ENCODE data around the gene SSH2.
"Not testable (repeated sequence)": the region's sequence is repeated elsewhere in the genome, so short reads cannot be mapped to it uniquely, and the experiment has no call there.

SSH2 gene

GRCh38 chr17:29874358-29874757 lies 55.7 kb downstream of the SSH2 start:
- DNase-seq, result not testable (repeated sequence)

DNA sequence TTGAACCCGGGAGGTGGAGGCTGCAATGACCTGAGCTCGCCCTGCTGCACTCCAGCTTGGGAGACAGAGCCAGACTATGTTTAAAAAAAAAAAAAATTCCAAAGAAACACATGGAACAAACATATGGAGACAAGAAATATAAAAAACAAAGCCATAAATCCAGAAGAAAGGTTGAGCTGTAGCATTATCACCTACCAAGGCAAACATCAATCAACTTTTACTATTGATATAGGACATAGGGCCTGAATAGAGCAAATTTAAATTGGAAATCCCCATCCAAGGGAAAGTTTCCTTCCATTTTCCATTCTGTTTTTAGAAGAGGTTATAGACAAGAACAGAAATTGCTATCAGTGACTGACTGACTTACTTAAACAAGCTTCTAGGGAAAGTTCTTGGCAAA lies 56.6 kb downstream of the SSH2 start:
- DNase-seq, result no peak

GRCh38 chr17:29870836-29871465 lies 59.1 kb downstream of the SSH2 start:
- no peak for DNase-seq

DNA sequence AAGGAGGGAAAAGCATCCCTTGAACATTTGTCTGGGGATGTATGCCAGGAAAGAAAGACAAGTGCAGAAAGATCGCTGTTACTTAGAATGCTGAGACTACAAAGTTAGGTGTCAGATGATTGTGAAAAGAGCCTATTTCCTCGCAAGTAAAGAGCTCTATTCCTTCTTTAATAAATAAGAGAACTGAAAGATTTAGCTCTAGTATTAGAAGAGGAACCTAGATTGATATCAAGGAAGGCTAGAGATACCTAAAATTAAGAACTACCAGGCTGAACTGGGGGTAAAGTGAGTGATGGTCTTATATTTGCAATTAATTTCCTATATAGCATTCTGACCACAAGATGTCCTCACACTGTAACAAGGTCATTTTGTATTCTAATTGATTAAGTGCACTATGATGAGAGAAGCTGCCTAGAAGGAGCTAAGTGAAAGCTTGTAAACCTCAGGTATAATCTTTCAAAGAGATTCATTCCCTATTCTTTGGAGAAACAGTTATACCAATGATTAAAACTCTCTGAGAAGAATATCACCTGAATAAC lies 62.3 kb downstream of the SSH2 start:
- DNase-seq, result no peak

GRCh38 chr17:29866746-29867404 lies 63.2 kb downstream of the SSH2 start:
- no peak for DNase-seq

- no peak for DNase-seq
Measured at GRCh38 chr17:29864615-29865014, 65.4 kb downstream of the SSH2 start.

DNA sequence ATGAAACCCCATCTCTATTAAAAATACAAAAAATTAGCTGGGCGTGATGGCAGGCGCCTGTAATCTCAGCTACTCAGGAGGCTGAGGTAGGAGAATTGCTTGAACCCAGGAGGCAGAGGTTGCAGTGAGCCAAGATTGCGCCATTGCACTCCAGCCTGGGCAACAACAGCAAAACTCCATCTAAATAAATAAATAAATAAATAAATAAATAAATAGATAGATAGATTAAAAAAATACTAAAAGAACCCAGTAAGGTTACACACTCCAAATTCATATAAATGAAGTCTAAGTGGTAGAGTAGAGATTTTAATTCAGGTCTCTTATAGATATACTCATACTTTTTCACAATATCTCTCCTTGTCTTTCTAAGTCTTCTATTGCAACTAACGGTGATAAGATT lies 65.9 kb downstream of the SSH2 start:
- DNase-seq, result not testable (repeated sequence)

GRCh38 chr17:29862951-29863350 lies 67.1 kb downstream of the SSH2 start:
- DNase-seq, result no peak

GRCh38 chr17:29862127-29862526 lies 67.9 kb downstream of the SSH2 start:
- no peak for DNase-seq

DNA sequence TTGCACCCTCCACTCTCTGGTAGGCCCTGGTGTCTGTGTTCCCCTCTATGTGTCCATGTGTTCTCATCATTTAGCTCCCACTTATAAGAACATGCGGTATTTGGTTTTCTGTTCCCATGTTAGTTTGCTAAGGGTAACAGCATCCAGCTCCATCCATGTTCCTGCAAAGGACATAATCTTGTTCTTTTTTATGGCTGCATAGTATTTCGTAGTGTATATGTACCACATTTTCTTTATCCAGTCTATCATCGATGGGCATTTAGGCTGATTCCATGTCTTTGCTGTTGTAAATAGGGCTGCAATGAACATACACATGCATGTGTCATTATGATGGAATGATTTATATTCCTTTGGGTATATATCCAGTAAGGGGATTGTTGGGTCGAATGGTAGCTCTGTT lies 70.6 kb downstream of the SSH2 start:
- DNase-seq, result not testable (repeated sequence)

- DNase-seq, result no peak
Measured at GRCh38 chr17:29857823-29858222, 72.2 kb downstream of the SSH2 start.

DNA sequence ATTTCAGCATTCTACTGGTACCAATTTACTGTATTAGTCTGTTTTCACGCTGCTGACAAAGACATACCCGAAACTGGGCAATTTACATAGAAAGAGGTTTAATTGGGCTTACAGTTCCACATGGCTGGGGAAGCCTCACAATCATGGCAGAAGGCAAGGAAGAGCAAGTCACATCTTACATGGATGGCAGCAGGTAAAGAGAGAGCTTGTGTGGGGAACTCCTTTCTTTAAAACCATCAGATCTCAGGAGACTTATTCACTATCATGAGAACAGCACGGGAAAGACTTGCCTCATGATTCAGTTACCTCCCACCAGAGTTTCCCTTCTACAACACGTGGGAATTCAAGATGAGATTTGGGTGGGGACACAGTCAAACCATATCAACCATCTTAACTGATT lies 72.9 kb downstream of the SSH2 start:
- DNase-seq, result not testable (repeated sequence)

- DNase-seq, result no peak
Measured at GRCh38 chr17:29855686-29856085, 74.3 kb downstream of the SSH2 start.

GRCh38 chr17:29848737-29849136 lies 81.3 kb downstream of the SSH2 start:
- DNase-seq, result no peak

- DNase-seq, result no peak
Measured at GRCh38 chr17:29847527-29848400, 82.3 kb downstream of the SSH2 start.

GRCh38 chr17:29847118-29847517 lies 82.9 kb downstream of the SSH2 start:
- no peak for DNase-seq

GRCh38 chr17:29846298-29846697 lies 83.7 kb downstream of the SSH2 start:
- no peak for DNase-seq

DNA sequence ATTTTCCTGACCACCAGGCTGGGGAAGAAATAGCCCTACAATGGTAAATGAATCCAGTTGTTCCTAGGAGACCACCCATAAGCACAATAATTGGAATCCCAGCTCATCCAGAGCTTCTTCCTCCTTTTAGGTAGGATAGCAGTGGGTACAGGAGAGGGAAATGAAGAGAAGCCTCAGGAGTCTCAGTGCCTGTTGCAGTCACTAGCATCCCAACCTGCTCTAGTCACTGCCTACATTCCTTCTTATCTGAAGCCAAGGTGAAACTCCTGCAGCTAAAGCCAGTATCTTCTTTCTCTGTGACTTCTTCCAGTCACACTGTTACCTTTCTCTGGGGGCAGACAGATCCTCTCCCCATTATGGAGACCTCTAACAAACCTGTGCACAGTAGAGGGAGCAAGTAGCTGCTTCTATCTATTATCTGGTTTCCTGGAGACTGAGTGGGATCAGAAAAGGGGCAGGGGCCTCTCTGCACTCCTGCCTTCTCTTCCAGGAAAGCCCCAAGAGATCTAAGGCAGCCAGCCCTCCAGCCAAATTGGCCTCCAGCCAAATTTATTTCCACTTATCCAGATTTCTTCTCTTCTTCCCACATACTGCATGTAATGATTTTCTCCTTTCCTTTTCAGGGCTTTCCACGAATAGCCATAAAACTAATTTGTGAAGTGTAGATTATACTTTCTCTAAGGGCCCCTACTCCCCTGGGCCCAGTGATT lies 85.5 kb downstream of the SSH2 start:
- DNase-seq, result no peak

DNA sequence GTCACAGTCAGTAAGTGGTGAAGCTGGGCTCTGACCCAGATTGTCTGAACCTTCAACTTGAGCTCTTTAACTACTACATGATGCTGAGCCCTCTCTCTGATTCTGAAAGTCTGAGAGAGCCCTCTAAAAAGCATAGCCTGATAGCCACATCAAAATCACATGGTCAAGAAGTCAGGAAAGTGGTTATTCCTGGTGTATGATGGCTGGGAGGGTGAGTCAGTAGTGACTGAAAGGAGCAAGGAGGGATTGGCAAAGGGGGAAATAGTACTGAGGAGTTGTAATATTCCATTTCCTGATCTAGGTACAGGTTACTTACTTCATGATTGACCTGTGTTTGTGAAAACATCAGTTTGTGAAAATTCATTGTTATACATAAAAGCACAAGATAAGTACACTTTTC lies 89.1 kb downstream of the SSH2 start:
- DNase-seq, result no peak

- no peak for DNase-seq
Measured at GRCh38 chr17:29839656-29840055, 90.4 kb downstream of the SSH2 start.

GRCh38 chr17:29838961-29839360 lies 91.1 kb downstream of the SSH2 start:
- DNase-seq, result no peak

DNA sequence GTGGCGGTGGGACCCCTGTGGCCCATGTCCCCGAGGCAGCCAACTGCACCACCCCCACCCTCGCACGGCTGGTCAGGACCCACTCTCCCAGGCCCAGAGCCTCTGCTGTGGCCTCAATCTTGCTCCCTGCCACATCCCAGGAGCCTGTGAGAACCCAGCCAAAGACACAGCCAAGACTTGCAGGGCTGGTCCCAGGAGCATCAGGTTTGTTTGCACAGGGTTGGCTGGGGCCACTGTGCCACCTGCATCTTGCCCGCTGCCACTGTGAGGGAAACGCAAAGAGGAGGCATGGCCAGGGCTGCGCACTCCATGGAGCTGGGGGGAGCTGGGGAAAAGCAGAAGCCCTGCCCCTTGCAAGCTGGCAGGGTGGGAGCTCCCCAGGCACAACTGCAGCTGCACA lies 92.5 kb downstream of the SSH2 start:
- peak; percentile 79 for DNase-seq

GRCh38 chr17:29836643-29837042 lies 93.4 kb downstream of the SSH2 start:
- DNase-seq, result no peak

All from NCI-H2171 (cell line).